Smooth muscle cell (in vitro differentiated cells): ENCODE results near the gene DSE. TPM values are rescaled to one million over a fixed set of nuclear protein-coding genes. Genes with fewer than 3 reads are reported as not detected.

ENCODE experiments used
- DNase-seq: peaks from one replicate; lab custom pipeline; 2025; ENCODE audit not compliant: unreplicated experiment; lab: John Stamatoyannopoulos, UW
- H2AFZ ChIP-seq: fragments of 200-600 bp; sonication (generic); 2 replicates; pipeline ENCODE4 v1.6.0; 2016; ENCODE audit warnings: antibody characterized with exemption, low read depth, mild to moderate bottlenecking
- H3F3A ChIP-seq: fragments of 200-600 bp; sonication (generic); 2 replicates; pipeline ENCODE4 v1.6.0; 2017; ENCODE audit warnings: antibody characterized with exemption, low read depth
- H3K27ac ChIP-seq: fragments of 200-600 bp; sonication (generic); 2 replicates; pipeline ENCODE4 v1.5.1; 2016; ENCODE audit warnings: low read depth, mild to moderate bottlenecking
- H3K27me3 ChIP-seq: fragments of 200-600 bp; sonication (generic); 2 replicates; pipeline ENCODE4 v1.6.1; 2016; ENCODE audit warnings: low read depth, mild to moderate bottlenecking
- H3K36me3 ChIP-seq: fragments of 200-600 bp; sonication (generic); 2 replicates; pipeline ENCODE4 v1.5.1; 2016; ENCODE audit warnings: low read depth
- H3K4me1 ChIP-seq: fragments of 200-600 bp; sonication (generic); 2 replicates; pipeline ENCODE4 v1.5.1; 2016; ENCODE audit warnings: low read depth
- H3K4me2 ChIP-seq: fragments of 200-600 bp; sonication (generic); 2 replicates; pipeline ENCODE4 v1.6.0; 2016; ENCODE audit warnings: mild to moderate bottlenecking
- H3K4me3 ChIP-seq: fragments of 200-600 bp; sonication (generic); 2 replicates; pipeline ENCODE4 v1.5.1; 2016; ENCODE audit warnings: mild to moderate bottlenecking
- H3K79me2 ChIP-seq: fragments of 200-600 bp; sonication (generic); 2 replicates; pipeline ENCODE4 v1.6.0; 2016; ENCODE audit warnings: low read depth, mild to moderate bottlenecking
- H3K9ac ChIP-seq: fragments of 200-600 bp; sonication (generic); 2 replicates; pipeline ENCODE4 v1.6.0; 2016; ENCODE audit warnings: low read depth
- H3K9me3 ChIP-seq: fragments of 200-600 bp; sonication (generic); replicated peaks from 2 replicates; pipeline ENCODE4 v1.5.1; 2016; ENCODE audit warnings: low read depth
- H4K20me1 ChIP-seq: fragments of 200-600 bp; sonication (generic); 2 replicates; pipeline ENCODE4 v1.6.0; 2016; ENCODE audit warnings: low read depth
- WGBS: methylation state at CpG from one replicate; pipeline ENCODE4 v1.1.7; 2016; ENCODE audit warnings: low lambda C conversion rate; 5-methylcytosine and 5-hydroxymethylcytosine counted together
- polyA plus RNA-seq: library from polyadenylated mRNA; unstranded; fragments of >200 nt; fragmentation: Nextera tagmentation; extraction: Ambion mirVana; gene quantifications from 2 replicates; pipeline ENCODE4 v1.2.1, GENCODE V29; 2016
- total RNA-seq: library from RNA; depleted of rRNA; stranded (reverse); fragments of >200 nt; gene quantifications from 2 replicates; pipeline ENCODE4 v1.2.3, GENCODE V29; 2014
- TF ChIP-seq, protein P1 (sequence below): fragments of 200-600 bp; sonication (generic); IDR thresholded peaks from 2 replicates; pipeline ENCODE4 v1.5.1; 2017; ENCODE audit warnings: borderline replicate concordance, mild to moderate bottlenecking, antibody characterized with exemption; ENCODE audit not compliant: insufficient read depth, poor library complexity, severe bottlenecking

The DSE gene
- total and polyA plus RNA-seq, 2 experiments from 2014 or later = 38.6 to 76.2 TPM

DNA sequence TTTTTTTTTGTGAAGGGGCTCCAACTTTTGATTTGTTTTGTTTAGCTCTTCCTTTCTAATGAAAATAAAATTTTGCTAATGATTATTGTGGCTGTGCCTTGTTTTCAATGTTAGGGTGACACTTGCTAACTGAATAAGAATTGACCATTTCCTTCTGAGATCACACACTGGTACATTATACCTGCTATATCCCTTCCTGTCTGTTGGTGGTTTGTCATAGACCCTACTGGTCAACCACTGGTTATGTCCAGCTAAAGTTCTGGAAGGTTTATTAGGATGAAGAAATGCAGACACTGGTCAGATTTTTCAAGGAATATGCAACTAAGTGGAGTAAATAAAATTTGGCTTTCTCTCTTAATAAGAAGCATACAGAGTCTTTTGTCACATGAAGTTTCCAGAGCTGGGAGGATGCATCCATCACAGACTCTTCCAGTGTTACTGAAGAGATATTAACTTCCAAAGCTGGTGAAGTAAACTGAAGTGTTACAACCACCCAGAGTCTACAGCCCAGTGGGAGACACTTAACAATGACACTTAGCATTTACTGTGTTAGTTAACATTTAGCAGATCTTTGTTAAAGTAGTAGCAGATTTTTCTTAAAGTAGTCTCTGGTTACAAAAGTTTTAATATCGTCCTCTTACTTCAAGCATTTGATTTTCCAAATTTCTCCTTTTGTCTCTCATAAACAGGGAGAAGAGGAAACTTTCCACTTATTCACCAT, 121.0 kb downstream of the DSE start:
- no peaks in the 10 kb centered on the region for H3K79me2 ChIP-seq
- no peaks in the 10 kb centered on the region for H4K20me1 ChIP-seq
- 89% methylated on average over 1 of the region's 1 CpG for WGBS
- DNase-seq = no peak
- no peak overlapping the region for H3K27ac ChIP-seq
- no peaks in the 10 kb centered on the region for H3K9me3 ChIP-seq
- H3K4me2 ChIP-seq = no peak overlapping the region
- no peak overlapping the region for H3K9ac ChIP-seq
- no peaks in the 10 kb centered on the region for H3K36me3 ChIP-seq
- peaks cover 5% of the 10 kb centered on the region for H3K4me1 ChIP-seq
- no peak overlapping the region for H2AFZ ChIP-seq
- TF ChIP-seq, protein P1, sequence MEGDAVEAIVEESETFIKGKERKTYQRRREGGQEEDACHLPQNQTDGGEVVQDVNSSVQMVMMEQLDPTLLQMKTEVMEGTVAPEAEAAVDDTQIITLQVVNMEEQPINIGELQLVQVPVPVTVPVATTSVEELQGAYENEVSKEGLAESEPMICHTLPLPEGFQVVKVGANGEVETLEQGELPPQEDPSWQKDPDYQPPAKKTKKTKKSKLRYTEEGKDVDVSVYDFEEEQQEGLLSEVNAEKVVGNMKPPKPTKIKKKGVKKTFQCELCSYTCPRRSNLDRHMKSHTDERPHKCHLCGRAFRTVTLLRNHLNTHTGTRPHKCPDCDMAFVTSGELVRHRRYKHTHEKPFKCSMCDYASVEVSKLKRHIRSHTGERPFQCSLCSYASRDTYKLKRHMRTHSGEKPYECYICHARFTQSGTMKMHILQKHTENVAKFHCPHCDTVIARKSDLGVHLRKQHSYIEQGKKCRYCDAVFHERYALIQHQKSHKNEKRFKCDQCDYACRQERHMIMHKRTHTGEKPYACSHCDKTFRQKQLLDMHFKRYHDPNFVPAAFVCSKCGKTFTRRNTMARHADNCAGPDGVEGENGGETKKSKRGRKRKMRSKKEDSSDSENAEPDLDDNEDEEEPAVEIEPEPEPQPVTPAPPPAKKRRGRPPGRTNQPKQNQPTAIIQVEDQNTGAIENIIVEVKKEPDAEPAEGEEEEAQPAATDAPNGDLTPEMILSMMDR = no peak
- no peaks in the 10 kb centered on the region for H3K27me3 ChIP-seq
- no peaks in the 10 kb centered on the region for H3F3A ChIP-seq
- H3K4me3 ChIP-seq = no peak overlapping the region

GRCh38 chr6:116492331-116493067, 121.8 kb downstream of the DSE start:
- Histone ChIP-seq H3K79me2 (no peaks in the 10 kb centered on the region), H3K4me2 (no peak overlapping the region), H3K9me3 (no peaks in the 10 kb centered on the region), H3K4me1 (peaks cover 5% of the 10 kb centered on the region), H3K27me3 (no peaks in the 10 kb centered on the region), H3K27ac (no peak overlapping the region), H4K20me1 (no peaks in the 10 kb centered on the region), H3K4me3 (no peak overlapping the region), H3K36me3 (no peaks in the 10 kb centered on the region), H2AFZ (no peak overlapping the region), H3K9ac (no peak overlapping the region), H3F3A (no peaks in the 10 kb centered on the region)
- TF ChIP-seq, protein P1 = no peak
- no peak for DNase-seq
- 67% methylated on average over 6 of the region's 6 CpGs for WGBS

Other genes starting within 250 kb of the DSE start
- 0.04 TPM in 1 of 2 replicates, not detected in the other for gene COL10A1, start 244.8 kb upstream of the DSE start, total RNA-seq
- 0.13 TPM in 1 of 2 replicates, not detected in the other for gene COL10A1, start 244.8 kb upstream of the DSE start, polyA plus RNA-seq
- 25.3 and 29.5 TPM in 2 replicates for gene TSPYL4, start 116.9 kb upstream of the DSE start, total RNA-seq
- gene TSPYL4, start 116.9 kb upstream of the DSE start, polyA plus RNA-seq = 14.7 and 15.1 TPM in 2 replicates
- gene TSPYL1, start 91.0 kb upstream of the DSE start, total RNA-seq = 45.0 and 51.4 TPM in 2 replicates
- 17.2 and 17.9 TPM in 2 replicates for gene TSPYL1, start 91.0 kb upstream of the DSE start, polyA plus RNA-seq
- gene CALHM6, start 90.4 kb downstream of the DSE start, total RNA-seq = 5.1 and 12.1 TPM in 2 replicates
- 3.4 and 4.6 TPM in 2 replicates for gene CALHM6, start 90.4 kb downstream of the DSE start, polyA plus RNA-seq
- gene CALHM5, start 140.7 kb downstream of the DSE start, total RNA-seq = 3.9 and 4.8 TPM in 2 replicates
- gene CALHM5, start 140.7 kb downstream of the DSE start, polyA plus RNA-seq = 1.9 and 2.1 TPM in 2 replicates
- not detected in 2 replicates for gene TRAPPC3L, start 174.7 kb downstream of the DSE start, total RNA-seq
- 0.11 TPM in 1 of 2 replicates, not detected in the other for gene TRAPPC3L, start 174.7 kb downstream of the DSE start, polyA plus RNA-seq
- gene CALHM4, start 182.8 kb downstream of the DSE start, total RNA-seq = not detected in 2 replicates
- gene CALHM4, start 182.8 kb downstream of the DSE start, polyA plus RNA-seq = not detected in 2 replicates
- gene RWDD1, start 200.6 kb downstream of the DSE start, total RNA-seq = 58.5 and 69.4 TPM in 2 replicates
- gene RWDD1, start 200.6 kb downstream of the DSE start, polyA plus RNA-seq = 64.0 and 66.1 TPM in 2 replicates
- gene RSPH4A, start 245.5 kb downstream of the DSE start, total RNA-seq = 0.22 and 0.49 TPM in 2 replicates
- 0.24 TPM in 1 of 2 replicates, not detected in the other for gene RSPH4A, start 245.5 kb downstream of the DSE start, polyA plus RNA-seq